ENCODE measurements around the gene PAPLN.
"Not testable (repeated sequence)": the region's sequence is repeated elsewhere in the genome, so short reads cannot be mapped to it uniquely, and the experiment has no call there.

Gene PAPLN

GRCh38 chr14:73293782-73294781 is 56.8 kb downstream of the PAPLN start:
- peaks cover 17% of the 10 kb centered on the region for H3K4me1 ChIP-seq (ENCODE audit: control insufficient read depth, insufficient read depth, low read length)
- H3K4me3 ChIP-seq (ENCODE audit: low read depth, low read length) = no peak overlapping the region
- no peak overlapping the region for H3K9ac ChIP-seq (ENCODE audit: low read depth, low read length)
- no peaks in the 10 kb centered on the region for H3K27me3 ChIP-seq (ENCODE audit: control insufficient read depth, insufficient read depth, low read length)
- no peak overlapping the region for H3K27ac ChIP-seq (ENCODE audit: low read depth, low read length)
- peaks cover 10% of the 10 kb centered on the region; the same call in 1 of the 2 replicates for H3K36me3 ChIP-seq (ENCODE audit: control insufficient read depth, insufficient read depth, low read length)
- no peaks in the 10 kb centered on the region for H3K9me3 ChIP-seq (ENCODE audit: control insufficient read depth, insufficient read depth, low read length)

- peaks cover 10% of the 10 kb centered on the region; the same call in 1 of the 2 replicates for H3K36me3 ChIP-seq (ENCODE audit: control insufficient read depth, insufficient read depth, low read length)
- H3K4me3 ChIP-seq (ENCODE audit: low read depth, low read length) = no peak overlapping the region
- no peak overlapping the region for H3K27ac ChIP-seq (ENCODE audit: low read depth, low read length)
- H3K9ac ChIP-seq (ENCODE audit: low read depth, low read length) = no peak overlapping the region
- no peaks in the 10 kb centered on the region for H3K27me3 ChIP-seq (ENCODE audit: control insufficient read depth, insufficient read depth, low read length)
- H3K9me3 ChIP-seq (ENCODE audit: control insufficient read depth, insufficient read depth, low read length) = no peaks in the 10 kb centered on the region
- H3K4me1 ChIP-seq (ENCODE audit: control insufficient read depth, insufficient read depth, low read length) = peaks cover 9% of the 10 kb centered on the region
These were observed 58.0 kb downstream of the PAPLN start for GRCh38 chr14:73295198-73295796.

GRCh38 chr14:73305499-73305898 is 68.2 kb downstream of the PAPLN start:
- no peaks in the 10 kb centered on the region for H3K9me3 ChIP-seq (ENCODE audit: control insufficient read depth, insufficient read depth, low read length)
- no peak overlapping the region for H3K4me3 ChIP-seq (ENCODE audit: low read depth, low read length)
- H3K9ac ChIP-seq (ENCODE audit: low read depth, low read length) = no peak overlapping the region
- no peaks in the 10 kb centered on the region for H3K27me3 ChIP-seq (ENCODE audit: control insufficient read depth, insufficient read depth, low read length)
- 0 out of 2 replicates have a peak, but pooled peaks cover 2% of the 10 kb centered on the region for H3K4me1 ChIP-seq (ENCODE audit: control insufficient read depth, insufficient read depth, low read length)
- H3K27ac ChIP-seq (ENCODE audit: low read depth, low read length) = no peak overlapping the region
- H3K36me3 ChIP-seq (ENCODE audit: control insufficient read depth, insufficient read depth, low read length) = no peaks in the 10 kb centered on the region

- no peak overlapping the region for H3K4me3 ChIP-seq (ENCODE audit: low read depth, low read length)
- H3K36me3 ChIP-seq (ENCODE audit: control insufficient read depth, insufficient read depth, low read length) = no peaks in the 10 kb centered on the region
- no peak overlapping the region for H3K27ac ChIP-seq (ENCODE audit: low read depth, low read length)
- no peak overlapping the region for H3K9ac ChIP-seq (ENCODE audit: low read depth, low read length)
- H3K4me1 ChIP-seq (ENCODE audit: control insufficient read depth, insufficient read depth, low read length) = no peaks in the 10 kb centered on the region
- no peaks in the 10 kb centered on the region for H3K27me3 ChIP-seq (ENCODE audit: control insufficient read depth, insufficient read depth, low read length)
- H3K9me3 ChIP-seq (ENCODE audit: control insufficient read depth, insufficient read depth, low read length) = no peaks in the 10 kb centered on the region
These were observed 70.0 kb downstream of the PAPLN start for GRCh38 chr14:73307261-73307660.

GRCh38 chr14:73309207-73309606 is 71.9 kb downstream of the PAPLN start:
- H3K27me3 ChIP-seq (ENCODE audit: control insufficient read depth, insufficient read depth, low read length); H3K4me1 ChIP-seq (ENCODE audit: control insufficient read depth, insufficient read depth, low read length); H3K4me3 ChIP-seq (ENCODE audit: low read depth, low read length); H3K27ac ChIP-seq (ENCODE audit: low read depth, low read length); H3K36me3 ChIP-seq (ENCODE audit: control insufficient read depth, insufficient read depth, low read length); H3K9ac ChIP-seq (ENCODE audit: low read depth, low read length); H3K9me3 ChIP-seq (ENCODE audit: control insufficient read depth, insufficient read depth, low read length): not testable (repeated sequence)

- no peaks in the 10 kb centered on the region for H3K27me3 ChIP-seq (ENCODE audit: control insufficient read depth, insufficient read depth, low read length)
- H3K36me3 ChIP-seq (ENCODE audit: control insufficient read depth, insufficient read depth, low read length) = no peaks in the 10 kb centered on the region
- no peak overlapping the region for H3K4me3 ChIP-seq (ENCODE audit: low read depth, low read length)
- no peak overlapping the region for H3K9ac ChIP-seq (ENCODE audit: low read depth, low read length)
- no peaks in the 10 kb centered on the region for H3K9me3 ChIP-seq (ENCODE audit: control insufficient read depth, insufficient read depth, low read length)
- no peak overlapping the region for H3K27ac ChIP-seq (ENCODE audit: low read depth, low read length)
- peaks cover 6% of the 10 kb centered on the region; the same call in 1 of the 2 replicates for H3K4me1 ChIP-seq (ENCODE audit: control insufficient read depth, insufficient read depth, low read length)
These were observed 74.4 kb downstream of the PAPLN start for GRCh38 chr14:73311708-73312030.

GRCh38 chr14:73312687-73313086 is 75.4 kb downstream of the PAPLN start:
- Histone ChIP-seq H3K9me3 (ENCODE audit: control insufficient read depth, insufficient read depth, low read length) (no peaks in the 10 kb centered on the region), H3K4me3 (ENCODE audit: low read depth, low read length) (no peak overlapping the region), H3K4me1 (ENCODE audit: control insufficient read depth, insufficient read depth, low read length) (peaks cover 6% of the 10 kb centered on the region; the same call in 1 of the 2 replicates), H3K36me3 (ENCODE audit: control insufficient read depth, insufficient read depth, low read length) (no peaks in the 10 kb centered on the region), H3K9ac (ENCODE audit: low read depth, low read length) (no peak overlapping the region), H3K27ac (ENCODE audit: low read depth, low read length) (no peak overlapping the region), H3K27me3 (ENCODE audit: control insufficient read depth, insufficient read depth, low read length) (no peaks in the 10 kb centered on the region)

- H3K27me3 ChIP-seq (ENCODE audit: control insufficient read depth, insufficient read depth, low read length) = no peaks in the 10 kb centered on the region
- H3K4me1 ChIP-seq (ENCODE audit: control insufficient read depth, insufficient read depth, low read length) = peaks cover 6% of the 10 kb centered on the region; the same call in 1 of the 2 replicates
- H3K27ac ChIP-seq (ENCODE audit: low read depth, low read length) = no peak overlapping the region
- no peaks in the 10 kb centered on the region for H3K9me3 ChIP-seq (ENCODE audit: control insufficient read depth, insufficient read depth, low read length)
- no peak overlapping the region for H3K9ac ChIP-seq (ENCODE audit: low read depth, low read length)
- no peaks in the 10 kb centered on the region for H3K36me3 ChIP-seq (ENCODE audit: control insufficient read depth, insufficient read depth, low read length)
- no peak overlapping the region for H3K4me3 ChIP-seq (ENCODE audit: low read depth, low read length)
These were observed 75.8 kb downstream of the PAPLN start for GRCh38 chr14:73313151-73313550.

GRCh38 chr14:73323896-73324399 is 86.6 kb downstream of the PAPLN start:
- no peaks in the 10 kb centered on the region for H3K36me3 ChIP-seq (ENCODE audit: control insufficient read depth, insufficient read depth, low read length)
- H3K4me1 ChIP-seq (ENCODE audit: control insufficient read depth, insufficient read depth, low read length) = peaks cover 19% of the 10 kb centered on the region
- H3K27me3 ChIP-seq (ENCODE audit: control insufficient read depth, insufficient read depth, low read length) = no peaks in the 10 kb centered on the region
- no peak overlapping the region for H3K27ac ChIP-seq (ENCODE audit: low read depth, low read length)
- H3K4me3 ChIP-seq (ENCODE audit: low read depth, low read length) = no peak overlapping the region
- no peak overlapping the region for H3K9ac ChIP-seq (ENCODE audit: low read depth, low read length)
- no peaks in the 10 kb centered on the region for H3K9me3 ChIP-seq (ENCODE audit: control insufficient read depth, insufficient read depth, low read length)

All from HUES48 (cell line).